HG02678 (cell line): Measurements from ENCODE around the gene SLC7A4.
"Not testable (repeated sequence)": the region's sequence is repeated elsewhere in the genome, so short reads cannot be mapped to it uniquely, and the experiment has no call there.

Source experiments
- ATAC-seq: cut with Tn5 transposase; IDR thresholded peaks from one replicate; pipeline ENCODE4 v1.9.1; 2021; ENCODE audit warnings: mild to moderate bottlenecking, moderate library complexity; ENCODE audit not compliant: unreplicated experiment

The SLC7A4 gene

GRCh38 chr22:21043860-21044535 lies 11.6 kb upstream of the SLC7A4 start:
- ATAC-seq = no peak

- ATAC-seq = no peak
These were observed 10.9 kb upstream of the SLC7A4 start for GRCh38 chr22:21042978-21043859.

GRCh38 chr22:21041937-21042336 lies 9.6 kb upstream of the SLC7A4 start:
- ATAC-seq = no peak

- ATAC-seq = not testable (repeated sequence)
These were observed 6.8 kb upstream of the SLC7A4 start for GRCh38 chr22:21039158-21039557.

- ATAC-seq = no peak
These were observed 6.0 kb upstream of the SLC7A4 start for GRCh38 chr22:21038405-21038804.

GRCh38 chr22:21034989-21035388 lies 2.6 kb upstream of the SLC7A4 start:
- no peak for ATAC-seq

GRCh38 chr22:21033895-21034294 lies 1.5 kb upstream of the SLC7A4 start:
- ATAC-seq = no peak

GRCh38 chr22:21032868-21033688 lies 717 bp upstream of the SLC7A4 start:
- ATAC-seq = no peak

GRCh38 chr22:21031545-21032036 lies 770 bp downstream of the SLC7A4 start:
- no peak for ATAC-seq

- ATAC-seq = no peak
These were observed 1.5 kb downstream of the SLC7A4 start for GRCh38 chr22:21030621-21031544.

- ATAC-seq = no peak
These were observed 2.3 kb downstream of the SLC7A4 start for GRCh38 chr22:21030032-21030431.

GRCh38 chr22:21029486-21030025 lies 2.8 kb downstream of the SLC7A4 start:
- ATAC-seq = no peak

GRCh38 chr22:21028277-21029251 lies 3.8 kb downstream of the SLC7A4 start:
- ATAC-seq = no peak

- ATAC-seq = no peak
These were observed 5.3 kb downstream of the SLC7A4 start for GRCh38 chr22:21026783-21027692.

GRCh38 chr22:21025763-21026755 lies 6.3 kb downstream of the SLC7A4 start:
- no peak for ATAC-seq

- no peak for ATAC-seq
These were observed 7.1 kb downstream of the SLC7A4 start for GRCh38 chr22:21025266-21025665.
